ENCODE results near the gene TPK1. TPM values are rescaled to one million over a fixed set of nuclear protein-coding genes. Genes with fewer than 3 reads are reported as not detected.

TPK1 gene
- total RNA-seq, 1 experiment from 2014 or later: 3.1 TPM

DNA sequence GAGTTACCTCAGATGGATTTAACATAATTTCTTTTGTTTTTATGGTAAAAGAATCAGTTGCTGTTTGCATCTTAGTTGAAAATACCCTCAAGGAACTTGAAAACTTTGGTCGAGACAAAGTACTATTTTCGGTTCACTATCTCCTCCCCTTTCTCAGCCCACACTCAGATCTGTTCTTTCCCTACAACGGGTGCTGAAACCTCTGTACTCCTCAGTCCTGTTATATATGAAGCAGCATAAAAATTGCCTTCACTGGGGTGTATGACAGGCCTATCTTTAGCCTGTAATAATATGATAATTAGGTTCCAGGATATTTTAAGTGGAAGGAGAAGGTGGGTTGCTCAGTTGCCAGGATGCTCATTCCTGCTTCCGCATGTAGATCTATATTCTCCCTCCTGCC lies 327.2 kb downstream of the TPK1 start:
- Histone ChIP-seq H3K27me3 (ENCODE audit: insufficient read depth, low read length) (no peaks in the 10 kb centered on the region), H2AK5ac (ENCODE audit: insufficient read length, low read length) (no peak overlapping the region), H2AFZ (ENCODE audit: low read length) (no peak overlapping the region), H3K4ac (ENCODE audit: low read depth, low read length) (no peak overlapping the region), H3K14ac (ENCODE audit: insufficient read depth, low read length) (no peak overlapping the region), H3K18ac (ENCODE audit: insufficient read length, low read depth, low read length) (no peak overlapping the region), H4K91ac (ENCODE audit: insufficient read length, low read depth, low read length) (no peak overlapping the region), H3K4me2 (ENCODE audit: insufficient read depth, insufficient read length, low read length) (no peak overlapping the region), H2BK12ac (ENCODE audit: insufficient read length, low read depth, low read length) (no peak overlapping the region), H3K9ac (ENCODE audit: extremely low read depth, insufficient read length, low read length) (no peak overlapping the region), H3K79me1 (ENCODE audit: insufficient read depth, low read depth, low read length, poor library complexity, severe bottlenecking) (no peaks in the 10 kb centered on the region), H3K23ac (ENCODE audit: insufficient read length, low read depth, low read length) (no peak overlapping the region), H3K79me2 (ENCODE audit: insufficient read depth, low read length) (no peaks in the 10 kb centered on the region), H2BK5ac (ENCODE audit: insufficient read length, low read length) (no peak overlapping the region), H3K9me3 (ENCODE audit: control insufficient read depth, low read depth, low read length) (no peaks in the 10 kb centered on the region), H3K27ac (ENCODE audit: insufficient read length, low read depth, low read length) (no peak overlapping the region), H4K5ac (ENCODE audit: insufficient read length, low read depth, low read length) (no peak overlapping the region), H2BK15ac (ENCODE audit: low read depth, low read length) (no peak overlapping the region), H4K8ac (replicated peaks; ENCODE audit: insufficient read length, low read depth, low read length) (no peak overlapping the region), H2BK120ac (ENCODE audit: low read depth, low read length, poor library complexity, severe bottlenecking) (no peak overlapping the region), H2BK20ac (ENCODE audit: low read depth, low read length, poor library complexity, severe bottlenecking) (no peak overlapping the region), H3T11ph (ENCODE audit: low read length) (no peak overlapping the region), H3K56ac (ENCODE audit: insufficient read length, low read depth, low read length) (no peak overlapping the region), H4K20me1 (ENCODE audit: control insufficient read depth, insufficient read depth, insufficient read length) (no peaks in the 10 kb centered on the region), H3K4me1 (ENCODE audit: insufficient read depth, low read length) (no peaks in the 10 kb centered on the region), H3K23me2 (ENCODE audit: insufficient read length, low read depth, low read length, poor library complexity, severe bottlenecking) (no peaks in the 10 kb centered on the region)
- no peak overlapping the region for H3K27ac Mint-ChIP-seq
- WGBS (ENCODE audit: extremely low coverage, insufficient read length, low lambda C conversion rate): no CpG with 5 or more reads among the region's 4 CpGs
- H3K9me3 Mint-ChIP-seq: peaks cover 7 to 10% of the 10 kb centered on the region in 2 experiments; a peak in 4 of 5 replicates
- peaks cover 0 to 10% (median 2%) of the 10 kb centered on the region in 3 experiments; a peak in 2 of 7 replicates for H3K36me3 Mint-ChIP-seq (ENCODE audit: insufficient read depth in 1 of 3, low read depth in 3 of 3)
- H3K4me1 Mint-ChIP-seq: peaks cover 0 to 5% of the 10 kb centered on the region in 2 experiments; a peak in 1 of 4 replicates
- TF ChIP-seq, protein P1, sequence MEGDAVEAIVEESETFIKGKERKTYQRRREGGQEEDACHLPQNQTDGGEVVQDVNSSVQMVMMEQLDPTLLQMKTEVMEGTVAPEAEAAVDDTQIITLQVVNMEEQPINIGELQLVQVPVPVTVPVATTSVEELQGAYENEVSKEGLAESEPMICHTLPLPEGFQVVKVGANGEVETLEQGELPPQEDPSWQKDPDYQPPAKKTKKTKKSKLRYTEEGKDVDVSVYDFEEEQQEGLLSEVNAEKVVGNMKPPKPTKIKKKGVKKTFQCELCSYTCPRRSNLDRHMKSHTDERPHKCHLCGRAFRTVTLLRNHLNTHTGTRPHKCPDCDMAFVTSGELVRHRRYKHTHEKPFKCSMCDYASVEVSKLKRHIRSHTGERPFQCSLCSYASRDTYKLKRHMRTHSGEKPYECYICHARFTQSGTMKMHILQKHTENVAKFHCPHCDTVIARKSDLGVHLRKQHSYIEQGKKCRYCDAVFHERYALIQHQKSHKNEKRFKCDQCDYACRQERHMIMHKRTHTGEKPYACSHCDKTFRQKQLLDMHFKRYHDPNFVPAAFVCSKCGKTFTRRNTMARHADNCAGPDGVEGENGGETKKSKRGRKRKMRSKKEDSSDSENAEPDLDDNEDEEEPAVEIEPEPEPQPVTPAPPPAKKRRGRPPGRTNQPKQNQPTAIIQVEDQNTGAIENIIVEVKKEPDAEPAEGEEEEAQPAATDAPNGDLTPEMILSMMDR (conservative IDR thresholded peaks at IDR 0.05): no peak
- H3K27me3 Mint-ChIP-seq (ENCODE audit: low read depth): no peaks in the 10 kb centered on the region
- no peak overlapping the region for H3K4me3 Mint-ChIP-seq
- DNase-seq: no peak

Measured in H9 (cell line).